ENCODE data around the gene TNRC6C.
A peak's percentile ranks its signal among the peaks of the same experiment; 100 is the strongest.
"Not testable (repeated sequence)": the region's sequence is repeated elsewhere in the genome, so short reads cannot be mapped to it uniquely, and the experiment has no call there.

The TNRC6C gene

DNA sequence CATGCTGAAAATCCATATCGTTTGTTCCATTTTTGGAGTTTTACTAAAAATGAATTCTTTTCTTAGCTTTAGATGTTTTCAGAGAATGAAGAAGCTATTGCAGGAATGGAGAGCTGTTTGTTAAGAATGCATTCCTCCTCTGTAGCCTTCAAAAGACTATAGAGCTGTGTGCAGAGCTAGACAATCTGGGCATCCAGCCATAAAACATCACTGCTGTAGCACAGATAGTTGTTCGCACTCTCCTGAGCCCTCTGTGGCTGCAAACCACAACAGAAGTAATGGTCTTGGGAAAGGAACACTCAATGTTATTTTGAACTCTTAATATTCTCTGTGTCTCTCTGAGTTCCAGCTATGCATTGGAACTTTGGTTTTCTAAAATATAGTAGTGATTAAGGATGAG is 4.9 kb downstream of the TNRC6C start:
- DNase-seq (ENCODE audit: low read depth): peak; percentile 31

DNA sequence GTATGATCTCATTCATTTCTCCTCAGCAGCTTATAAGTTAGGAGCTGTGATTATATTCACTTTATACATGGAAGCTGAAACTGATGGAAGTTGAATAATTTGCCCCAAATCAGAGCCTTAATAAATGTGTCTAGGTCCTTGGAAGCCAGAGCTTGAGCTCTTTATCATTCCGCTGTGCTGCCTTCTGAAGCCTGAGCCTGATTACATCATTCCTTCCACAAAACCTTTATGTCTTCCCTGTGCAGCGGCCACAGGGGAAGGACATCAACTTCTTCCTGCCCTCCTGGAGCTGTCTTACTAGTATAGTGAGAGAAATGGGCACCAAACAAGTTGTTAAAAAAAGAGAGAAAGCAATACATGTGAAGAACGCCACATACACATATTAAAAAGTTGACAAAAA is 6.8 kb downstream of the TNRC6C start:
- no peak for DNase-seq (ENCODE audit: low read depth)

DNA sequence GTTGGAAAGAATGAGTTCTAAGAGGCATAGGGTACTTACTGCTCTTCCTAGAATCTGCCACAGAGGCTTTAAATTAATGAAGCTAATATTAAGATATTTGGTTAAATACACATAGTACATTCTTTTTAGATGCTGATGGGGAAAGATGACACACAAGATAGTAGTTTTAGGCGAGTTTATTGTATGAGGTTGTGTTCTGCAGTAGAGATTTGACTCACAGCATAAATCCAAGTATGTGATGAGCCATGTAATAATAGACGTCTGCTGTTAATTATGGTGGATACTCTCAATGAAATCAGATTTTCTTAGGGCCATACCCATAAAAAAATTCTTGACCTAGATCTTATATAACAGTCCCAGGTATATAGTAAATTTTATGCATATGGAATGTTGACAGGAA is 8.0 kb downstream of the TNRC6C start:
- DNase-seq (ENCODE audit: low read depth): no peak

DNA sequence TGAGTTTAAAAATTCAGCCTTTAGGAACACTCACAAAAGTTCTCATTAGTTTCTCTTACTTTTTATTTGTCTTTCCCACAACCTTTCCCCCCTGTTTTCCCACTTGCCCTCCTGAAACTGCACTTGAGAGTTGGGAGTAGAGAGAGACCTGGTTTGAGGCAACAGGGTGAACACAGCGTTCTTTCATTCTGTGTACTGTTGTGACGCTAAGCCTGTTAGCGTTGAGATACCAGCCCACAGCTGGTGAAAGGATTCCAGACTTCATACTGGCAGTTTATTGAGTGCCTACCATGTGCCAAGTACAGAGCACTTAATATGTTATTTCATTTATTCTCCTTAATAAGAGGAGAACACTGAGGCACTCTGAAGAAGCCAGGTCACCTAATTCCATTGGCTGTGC is 10.3 kb downstream of the TNRC6C start:
- DNase-seq (ENCODE audit: low read depth): no peak

DNA sequence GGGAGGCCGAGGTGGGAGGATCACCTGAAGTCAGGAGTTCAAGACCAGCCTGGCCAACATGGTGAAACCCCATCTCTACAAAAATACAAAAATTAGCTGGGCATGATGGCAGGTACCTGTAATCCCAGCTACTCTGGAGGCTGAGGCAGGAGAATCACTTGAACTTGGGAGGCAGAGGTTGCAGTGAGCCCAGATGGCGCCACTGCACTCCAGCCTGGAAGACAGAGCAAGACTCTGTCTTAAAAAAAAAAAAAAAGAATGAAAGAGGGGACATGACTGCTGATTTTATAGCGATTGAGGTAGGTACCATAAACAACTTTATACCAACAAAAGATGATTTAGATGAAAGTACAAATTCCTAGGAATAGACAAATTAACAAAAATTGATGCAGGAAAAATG is 13.8 kb downstream of the TNRC6C start:
- DNase-seq (ENCODE audit: low read depth): not testable (repeated sequence)

DNA sequence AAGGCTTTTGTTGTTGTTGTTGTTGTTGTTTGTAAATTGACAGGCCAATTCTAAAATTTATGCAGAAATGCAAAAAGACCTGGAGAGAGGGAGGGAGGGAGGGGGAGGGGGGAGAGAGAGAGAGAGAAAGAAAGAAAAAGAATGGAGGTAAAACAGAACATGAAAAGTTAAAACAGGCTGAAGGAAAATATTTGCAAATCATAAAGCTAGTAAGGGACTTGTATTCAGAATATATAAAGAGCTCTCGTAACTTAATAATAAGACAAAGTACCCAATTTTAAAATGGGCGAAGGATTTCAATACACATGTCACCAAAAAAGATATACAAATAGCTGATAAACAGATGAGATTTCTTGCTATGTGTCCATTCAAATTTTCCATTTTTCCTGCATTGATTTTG is 15.4 kb downstream of the TNRC6C start:
- no peak for DNase-seq (ENCODE audit: low read depth)

DNA sequence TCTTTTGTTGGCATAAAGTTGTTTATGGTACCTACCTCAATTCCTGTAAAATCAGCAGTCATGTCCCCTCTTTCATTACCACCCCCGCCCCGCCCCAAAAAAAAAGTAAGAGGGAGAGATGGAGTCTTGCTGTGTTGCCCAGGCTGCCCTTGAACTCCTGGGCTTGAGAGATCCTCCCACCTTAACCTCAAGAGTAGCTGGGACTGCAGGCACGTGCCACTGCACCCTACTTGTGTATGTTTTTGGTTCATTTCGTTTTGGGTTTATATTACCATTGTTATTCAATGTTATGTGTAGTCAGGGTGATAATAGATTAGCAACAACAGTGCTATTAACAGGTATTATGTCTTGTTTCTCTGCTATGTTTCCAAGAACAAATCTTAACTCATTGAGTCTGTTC is 15.9 kb downstream of the TNRC6C start:
- DNase-seq (ENCODE audit: low read depth): no peak

DNA sequence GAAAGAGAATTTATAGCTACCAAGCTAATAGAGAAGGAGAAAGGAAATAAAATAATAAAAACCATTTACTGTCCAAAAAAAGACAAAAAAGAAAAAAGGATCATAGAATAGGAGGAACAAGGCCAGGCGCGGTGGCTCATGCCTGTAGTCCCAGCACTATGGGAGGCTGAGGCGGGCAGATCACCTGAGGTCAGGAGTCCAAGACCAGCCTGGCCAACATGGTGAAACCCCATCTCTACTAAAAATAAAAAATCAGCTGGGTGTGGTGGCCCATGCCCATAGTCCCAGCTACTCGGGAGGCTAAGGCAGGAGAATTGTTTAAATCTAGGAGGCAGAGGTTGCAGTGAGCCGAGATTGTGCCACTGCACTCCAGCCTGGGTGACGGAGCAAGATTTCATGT is 23.9 kb downstream of the TNRC6C start:
- DNase-seq (ENCODE audit: low read depth): not testable (repeated sequence)

DNA sequence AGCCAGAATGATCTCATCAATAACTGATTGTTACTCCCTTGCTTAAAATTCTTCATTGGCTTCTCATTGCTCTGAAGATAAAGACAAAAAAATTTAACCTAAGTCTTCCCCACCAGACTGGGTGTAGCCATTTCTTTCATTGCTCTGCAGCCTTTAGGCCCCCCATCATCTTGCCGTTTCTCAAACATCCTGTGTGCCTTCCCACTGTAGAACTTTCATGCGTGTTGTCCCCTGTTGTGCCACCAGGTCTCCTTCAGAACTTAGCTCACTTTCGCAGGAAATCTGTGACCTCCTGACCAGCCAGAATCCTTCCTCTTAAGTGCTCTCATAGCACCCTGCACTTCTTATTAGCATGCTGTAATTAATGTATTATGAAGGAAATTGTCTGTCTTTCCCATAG is 31.8 kb downstream of the TNRC6C start:
- no peak for DNase-seq (ENCODE audit: low read depth)

DNA sequence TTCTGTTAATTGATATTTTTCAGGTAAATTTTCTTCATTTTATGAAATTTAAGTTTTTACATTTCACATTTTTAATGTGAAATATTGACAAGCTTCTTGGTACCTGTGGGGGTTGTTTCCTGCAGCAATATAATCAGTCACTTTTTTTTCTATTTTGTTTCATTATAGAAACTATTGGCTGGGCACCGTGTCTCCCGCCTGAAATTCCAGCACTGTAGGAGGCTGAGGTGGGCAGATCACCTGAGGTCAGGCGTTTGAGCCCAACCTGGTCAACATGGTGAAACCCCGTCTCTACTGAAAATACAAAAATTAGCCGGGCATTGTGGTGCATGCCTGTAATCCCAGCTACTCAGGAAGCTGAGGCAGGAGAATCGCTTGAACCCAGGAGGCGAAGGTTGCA is 35.2 kb downstream of the TNRC6C start:
- not testable (repeated sequence) for DNase-seq (ENCODE audit: low read depth)

DNA sequence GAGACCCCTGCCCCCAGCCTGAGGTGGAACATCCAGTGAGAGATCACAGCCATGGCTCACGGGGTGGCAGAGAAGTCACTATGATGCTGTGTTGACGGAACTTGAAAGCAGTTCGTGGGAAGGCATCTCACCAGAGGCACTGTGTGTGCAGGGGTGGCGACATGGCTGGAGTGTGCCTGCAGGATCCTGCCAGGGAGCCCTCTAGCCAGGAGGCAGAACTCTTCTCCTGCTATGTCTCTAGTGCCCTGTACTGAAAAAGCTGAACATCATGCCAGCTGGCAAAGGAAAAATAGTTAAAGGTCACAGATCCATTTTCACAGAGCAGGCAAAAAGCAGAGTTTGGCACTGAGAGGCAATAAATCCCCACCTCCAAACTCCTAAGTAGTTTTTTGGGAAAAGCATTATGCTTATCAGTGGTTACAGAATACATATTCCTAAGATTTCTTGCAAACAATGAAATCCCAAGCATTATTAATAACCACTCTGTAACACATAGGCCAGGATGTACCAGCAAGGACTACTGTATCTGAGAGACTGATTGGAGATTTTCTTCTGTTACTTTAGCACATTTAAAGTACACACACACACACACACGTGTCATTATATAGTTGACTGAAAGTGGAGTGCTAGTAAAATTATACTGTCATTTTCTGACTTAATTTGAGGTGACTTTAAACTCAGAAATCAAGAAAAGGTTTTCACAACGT is 36.8 kb downstream of the TNRC6C start:
- DNase-seq (ENCODE audit: low read depth): no peak

DNA sequence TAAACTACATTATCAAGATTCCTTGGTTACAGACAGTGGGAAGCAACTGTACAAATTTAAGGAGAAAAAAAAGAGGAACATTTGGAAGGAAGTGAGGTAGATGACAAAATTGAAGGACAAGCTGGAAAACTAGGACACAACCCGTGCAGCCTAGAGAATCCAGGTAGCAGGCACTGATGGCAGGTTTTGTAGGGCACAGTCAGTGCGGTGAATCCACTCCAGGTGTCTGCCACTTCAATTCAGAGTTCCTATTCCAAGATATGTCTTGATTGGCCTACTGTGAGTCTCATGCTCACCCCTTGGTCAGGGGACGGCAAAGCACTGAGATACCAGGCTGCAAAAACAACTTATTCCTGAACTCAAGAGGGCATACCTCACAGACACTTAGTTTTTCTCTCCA is 37.8 kb downstream of the TNRC6C start:
- no peak for DNase-seq (ENCODE audit: low read depth)

DNA sequence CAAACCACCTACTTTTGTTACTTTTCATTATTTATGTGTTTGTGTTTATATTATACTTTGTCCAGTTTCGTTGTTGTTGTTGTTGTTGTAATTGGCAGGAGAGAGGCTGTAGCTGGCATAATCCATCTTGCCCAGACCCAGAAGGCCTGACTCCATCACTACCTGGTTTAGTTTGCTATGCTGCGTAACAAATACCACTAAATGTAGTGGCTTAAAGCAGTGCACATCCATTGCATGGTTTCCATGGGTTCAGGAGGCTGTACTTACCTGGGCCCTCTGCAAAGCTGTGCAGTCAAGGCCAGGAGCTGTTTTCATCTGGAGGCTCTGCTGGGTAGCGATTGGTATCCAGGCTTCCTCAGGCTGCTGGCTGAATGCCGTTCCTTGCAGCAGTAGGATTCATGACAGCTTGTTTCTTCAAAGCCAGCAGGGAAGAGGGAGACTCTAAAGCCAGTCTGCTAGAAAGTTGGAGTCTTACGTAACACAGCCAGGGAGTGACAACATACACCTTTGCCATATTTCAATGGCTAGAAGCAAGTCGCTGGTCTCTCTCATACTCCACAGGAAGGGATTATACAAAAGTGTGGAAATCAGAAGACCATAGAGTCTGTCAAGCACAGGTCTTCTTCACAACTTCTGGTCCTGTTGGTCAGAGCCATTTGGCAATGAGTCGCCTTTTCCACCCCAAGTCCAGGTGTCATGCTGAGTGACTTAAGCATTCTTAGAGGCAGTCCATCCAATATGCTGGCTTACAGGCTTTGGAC is 41.1 kb downstream of the TNRC6C start:
- no peak for DNase-seq (ENCODE audit: low read depth)

DNA sequence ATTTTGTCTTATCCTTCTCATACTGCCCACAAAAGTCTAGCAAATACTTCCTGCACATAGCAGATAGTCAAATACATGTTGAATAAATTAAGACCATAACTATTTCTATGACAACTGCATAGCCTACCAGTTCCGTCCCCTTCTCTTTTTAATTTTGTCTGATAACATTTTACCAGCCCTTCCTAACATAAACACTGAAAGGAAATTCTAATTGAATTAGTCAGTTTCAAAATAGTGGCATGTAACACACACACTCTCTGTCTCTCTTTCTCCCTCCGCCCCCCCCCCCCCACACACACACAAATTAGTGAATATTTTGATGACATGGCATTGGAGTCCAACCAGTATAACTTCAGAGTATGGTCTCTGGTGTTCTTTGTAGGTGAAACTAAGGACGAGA is 41.8 kb downstream of the TNRC6C start:
- DNase-seq (ENCODE audit: low read depth): no peak

DNA sequence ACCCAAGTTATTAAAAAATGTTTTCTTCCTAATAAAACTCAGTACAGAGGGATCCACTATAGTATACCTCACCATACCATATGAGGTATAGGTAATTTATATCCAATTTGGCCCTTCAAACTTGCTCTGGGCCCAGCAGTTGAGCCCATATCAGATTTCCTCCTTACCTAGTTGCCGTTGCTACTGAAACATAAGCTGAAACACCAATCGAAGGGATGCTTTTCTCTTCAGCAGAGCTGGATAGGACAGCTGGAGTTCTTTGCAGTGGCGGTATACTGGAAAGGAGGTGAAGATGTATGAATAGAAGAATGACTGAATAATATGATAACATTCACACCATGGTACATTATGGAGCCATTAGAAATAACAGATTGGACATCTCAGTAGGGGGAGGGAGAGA is 42.7 kb downstream of the TNRC6C start:
- no peak for DNase-seq (ENCODE audit: low read depth)

DNA sequence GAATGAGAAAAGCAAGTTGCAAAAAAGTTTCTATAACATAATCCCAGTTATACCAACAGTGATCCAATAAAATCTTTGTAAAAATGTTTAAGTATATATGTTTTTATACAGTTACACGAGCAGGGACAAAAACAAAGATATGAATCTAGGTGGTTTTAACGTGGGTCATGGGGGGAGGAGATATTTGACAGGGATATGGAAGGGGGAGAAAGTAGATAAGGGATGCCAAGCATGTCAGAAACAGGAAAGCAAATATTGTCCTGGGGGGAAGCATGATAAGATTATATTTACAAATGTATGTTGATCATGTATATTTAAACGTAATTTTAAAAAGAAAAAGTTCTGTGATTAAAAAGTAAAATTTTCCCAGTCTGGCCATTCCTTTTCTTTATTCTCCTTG is 43.1 kb downstream of the TNRC6C start:
- DNase-seq (ENCODE audit: low read depth): no peak

DNA sequence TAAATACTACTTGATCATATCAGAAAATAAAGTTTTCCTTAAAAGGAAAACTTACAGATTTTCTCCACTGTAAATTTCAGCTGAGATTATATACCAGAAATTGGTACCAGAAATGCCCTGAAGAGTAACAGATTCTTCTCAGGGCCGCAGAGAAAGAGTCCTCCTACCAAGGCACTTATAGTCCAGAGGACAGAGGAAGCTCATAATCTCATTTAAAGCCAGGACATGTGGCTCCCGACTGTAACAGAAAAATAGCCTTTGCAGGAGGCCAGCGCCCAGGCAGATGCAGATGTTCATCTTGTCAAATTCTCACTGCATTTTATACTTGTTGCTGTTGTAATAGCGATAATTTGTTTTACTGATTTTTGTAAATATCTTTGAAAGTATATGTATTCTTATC is 43.7 kb downstream of the TNRC6C start:
- no peak for DNase-seq (ENCODE audit: low read depth)

DNA sequence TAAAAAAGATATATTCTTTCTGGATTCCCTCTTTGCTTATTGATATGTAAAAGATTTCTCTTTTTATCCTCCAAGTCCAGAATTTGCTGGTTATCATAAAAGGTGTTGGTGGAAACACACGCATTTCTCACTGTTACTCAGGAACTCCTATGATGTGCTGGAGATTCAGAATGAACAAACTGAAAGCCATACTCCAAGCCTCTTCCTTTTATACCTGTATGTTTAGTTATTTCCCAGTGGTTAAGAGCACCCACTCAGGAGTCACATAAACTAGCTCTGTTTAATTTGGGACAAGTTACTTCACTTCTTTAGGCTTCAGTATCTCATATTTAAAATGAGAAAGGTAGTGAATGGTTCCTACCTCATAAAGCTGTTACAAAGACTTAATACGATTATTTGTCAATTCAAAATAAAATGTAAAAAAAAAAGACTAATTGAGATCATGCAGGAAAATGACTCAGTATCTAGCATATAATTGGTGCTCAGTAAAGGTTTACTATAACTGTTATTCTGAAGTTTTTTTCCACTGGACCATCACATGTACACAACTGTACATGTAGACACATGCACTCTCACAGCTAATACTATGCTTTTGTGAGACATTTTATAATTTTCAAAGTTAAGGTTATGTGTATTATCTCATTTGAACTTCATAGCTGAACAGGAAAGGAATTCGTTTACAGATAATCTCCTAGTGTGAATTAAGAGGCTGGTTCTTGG is 47.1 kb downstream of the TNRC6C start:
- no peak for DNase-seq (ENCODE audit: low read depth)

DNA sequence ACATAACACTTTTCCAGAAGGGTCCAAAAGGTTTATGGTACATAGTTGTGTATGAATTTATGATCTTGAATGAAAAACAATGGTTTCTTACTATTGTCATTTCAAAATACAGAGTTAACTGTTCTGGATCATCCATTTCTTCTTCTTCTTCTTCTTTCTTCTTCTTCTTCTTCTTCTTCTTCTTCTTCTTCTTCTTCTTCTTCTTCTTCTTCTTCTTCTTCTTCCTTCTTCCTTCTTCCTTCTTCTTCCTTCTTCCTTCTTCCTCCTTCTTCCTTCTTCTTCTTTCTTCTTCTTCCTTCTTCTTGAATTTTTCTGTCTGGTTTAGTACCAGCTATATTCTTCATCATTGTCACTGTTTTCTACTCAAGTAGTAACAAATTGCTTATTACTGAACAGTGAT is 47.8 kb downstream of the TNRC6C start:
- DNase-seq (ENCODE audit: low read depth): no peak

DNA sequence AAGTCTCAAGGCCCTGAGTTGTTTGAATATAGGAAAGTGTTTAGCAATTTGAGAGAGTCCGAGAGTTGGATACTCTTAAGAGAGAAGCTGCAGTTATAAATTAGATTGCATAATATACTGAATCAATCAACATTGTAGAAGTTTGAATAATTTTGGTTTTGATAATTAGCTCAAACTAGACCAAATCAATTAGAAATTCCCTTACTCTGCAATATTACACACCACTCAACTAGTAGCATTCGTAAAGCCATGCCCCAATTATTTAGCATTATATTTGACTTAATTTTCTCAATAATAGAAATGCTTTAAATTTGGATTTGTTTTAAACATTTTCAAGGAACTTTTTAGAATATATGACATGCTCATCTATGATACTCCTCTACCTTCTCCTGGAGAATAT is 49.1 kb downstream of the TNRC6C start:
- no peak for DNase-seq (ENCODE audit: low read depth)

DNA sequence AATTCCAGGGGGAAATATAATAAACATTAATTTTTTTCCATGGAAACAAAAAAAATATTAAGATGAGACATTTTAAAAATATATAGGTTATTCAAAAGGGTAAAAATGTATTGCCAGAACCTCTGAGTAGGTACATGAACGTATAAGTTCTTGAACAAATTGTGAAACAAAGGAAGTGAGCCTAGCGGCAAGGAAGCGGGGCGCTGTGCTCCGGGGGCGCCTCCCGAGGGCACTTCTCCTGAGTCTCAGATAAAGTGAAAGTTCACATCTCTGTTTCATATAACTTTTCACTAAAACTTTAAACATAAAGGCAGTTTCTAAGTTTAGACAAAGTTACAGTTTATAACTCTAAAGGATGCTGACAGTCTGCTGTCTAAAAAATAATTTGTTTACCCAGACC is 52.3 kb downstream of the TNRC6C start:
- DNase-seq (ENCODE audit: low read depth): no peak

DNA sequence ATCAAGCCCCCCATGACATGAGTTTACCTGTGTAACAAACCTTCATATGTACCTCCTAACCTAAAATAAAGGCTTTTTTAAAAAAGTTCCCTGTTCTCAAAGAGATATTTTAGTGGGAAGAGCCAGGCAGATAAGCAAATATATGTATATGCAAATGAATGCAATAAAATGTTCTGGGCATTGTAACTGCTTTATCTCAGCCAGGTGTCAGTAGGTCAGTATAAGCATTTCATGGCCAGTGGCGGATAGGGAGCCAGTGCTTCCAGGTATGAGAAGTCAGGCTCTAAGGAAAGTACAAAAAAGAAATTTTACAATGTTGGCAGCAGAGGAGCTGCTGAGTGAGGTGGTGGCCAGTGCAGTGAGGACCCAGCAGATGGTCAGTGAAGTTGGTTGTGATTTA is 53.9 kb downstream of the TNRC6C start:
- DNase-seq (ENCODE audit: low read depth): no peak
